NCI-H510A treated with DMSO at 0.1 percent for 48 hours (cell line): Measurements from ENCODE around the gene MED12L.

Experiments
- DNase-seq: peaks from one replicate; lab custom pipeline; 2025; lab: John Stamatoyannopoulos, UW

MED12L gene

GRCh38 chr3:151415289-151415688 lies 329.8 kb downstream of the MED12L start:
- no peak for DNase-seq

GRCh38 chr3:151419806-151420205 lies 334.3 kb downstream of the MED12L start:
- DNase-seq = no peak

GRCh38 chr3:151421938-151422337 lies 336.5 kb downstream of the MED12L start:
- DNase-seq = no peak

GRCh38 chr3:151423091-151423490 lies 337.6 kb downstream of the MED12L start:
- DNase-seq = no peak

GRCh38 chr3:151425627-151426340 lies 340.3 kb downstream of the MED12L start:
- no peak for DNase-seq

- DNase-seq = no peak
Observed at GRCh38 chr3:151426341-151426657, 340.8 kb downstream of the MED12L start.

- no peak for DNase-seq
Observed at GRCh38 chr3:151428386-151428785, 342.9 kb downstream of the MED12L start.

- DNase-seq = no peak
Observed at GRCh38 chr3:151430821-151431484, 345.5 kb downstream of the MED12L start.

- DNase-seq = no peak
Observed at GRCh38 chr3:151431940-151432339, 346.5 kb downstream of the MED12L start.

GRCh38 chr3:151432616-151433372 lies 347.3 kb downstream of the MED12L start:
- DNase-seq = no peak

- no peak for DNase-seq
Observed at GRCh38 chr3:151434151-151434890, 348.9 kb downstream of the MED12L start.

- DNase-seq = no peak
Observed at GRCh38 chr3:151436675-151437446, 351.4 kb downstream of the MED12L start.

- DNase-seq = no peak
Observed at GRCh38 chr3:151437906-151438305, 352.4 kb downstream of the MED12L start.

- DNase-seq = peak; percentile 69
Observed at GRCh38 chr3:151439652-151440125, 354.2 kb downstream of the MED12L start.

- DNase-seq = no peak
Observed at GRCh38 chr3:151440940-151441339, 355.5 kb downstream of the MED12L start.

- DNase-seq = no peak
Observed at GRCh38 chr3:151443583-151443982, 358.1 kb downstream of the MED12L start.

GRCh38 chr3:151445273-151446001 lies 360.0 kb downstream of the MED12L start:
- DNase-seq = no peak

- DNase-seq = no peak
Observed at GRCh38 chr3:151446002-151446340, 360.5 kb downstream of the MED12L start.

- no peak for DNase-seq
Observed at GRCh38 chr3:151452368-151452767, 366.9 kb downstream of the MED12L start.

GRCh38 chr3:151452841-151453240 lies 367.4 kb downstream of the MED12L start:
- DNase-seq = no peak

GRCh38 chr3:151456065-151456464 lies 370.6 kb downstream of the MED12L start:
- DNase-seq = no peak
